Measurements from ENCODE around the gene ARRDC3. TPM values are rescaled to one million over a fixed set of nuclear protein-coding genes. Genes with fewer than 3 reads are reported as not detected.

ARRDC3 gene
- total and polyA plus RNA-seq, 2 of the 8 experiments (the other 6 are each of a cell fraction or from before 2014, with no cell fraction given): 2.9 to 5.7 TPM

GRCh38 chr5:91381774-91382359 is 1.2 kb downstream of the ARRDC3 start:
- no peaks in the 10 kb centered on the region for H3K79me1 ChIP-seq (ENCODE audit: low read depth, low read length)
- peak overlapping the region; percentile 89 for H3K27ac ChIP-seq (ENCODE audit: low read depth, low read length)
- no peak overlapping the region for H3K4ac ChIP-seq (replicated peaks; ENCODE audit: insufficient read length, low read depth, low read length)
- H3K14ac ChIP-seq (ENCODE audit: insufficient read length): no peak overlapping the region
- no peak overlapping the region for H2BK120ac ChIP-seq (replicated peaks; ENCODE audit: low read depth, low read length)
- H3K9me3 ChIP-seq (ENCODE audit: insufficient read depth in 2 of 2, low read depth in 1 of 2, low read length in 1 of 2): no peaks in the 10 kb centered on the region
- 3% methylated on average over 10 of the region's 10 CpGs; no CpG with 5 or more reads in 1 of the 2 experiments for WGBS, 2 experiments (ENCODE audit: extremely low coverage in 1 of 2, insufficient coverage in 1 of 2, insufficient read length in 1 of 2, insufficient replicate concordance in 2 of 2, low coverage in 1 of 2, low lambda C conversion rate in 2 of 2, missing lambda C conversion rate in 1 of 2)
- no peak overlapping the region for H3K18ac ChIP-seq (ENCODE audit: extremely low read depth, low read length)
- H3K4me3 ChIP-seq (ENCODE audit: extremely low read depth in 1 of 4, insufficient read depth in 2 of 4, low read depth in 3 of 4, low read length in 4 of 4): peak overlapping the region; percentile 85 to 94 (median 90)
- no peak overlapping the region for H3K56ac ChIP-seq (replicated peaks; ENCODE audit: insufficient read length, low read depth, low read length)
- no peak overlapping the region for H4K91ac ChIP-seq (replicated peaks; ENCODE audit: insufficient read length, low read length)
- peak overlapping the region; percentile 79 to 90 for H3K4me2 ChIP-seq (ENCODE audit: insufficient read depth in 1 of 2, low read depth in 2 of 2, low read length in 2 of 2)
- peaks cover 16% of the 10 kb centered on the region for H3K23me2 ChIP-seq (ENCODE audit: low read depth, low read length)
- H2BK12ac ChIP-seq (ENCODE audit: low read depth, low read length): no peak overlapping the region
- no peaks in the 10 kb centered on the region for H3K27me3 ChIP-seq (replicated peaks in 1 of 4; ENCODE audit: control insufficient read depth in 3 of 4, extremely low read depth in 1 of 4, insufficient read depth in 3 of 4, low read length in 3 of 4)
- peak; percentile 55 for FAIRE-seq
- peak overlapping the region; percentile 99 to 100 (median 100) for H3K9ac ChIP-seq (replicated peaks in 1 of 4; ENCODE audit: extremely low read depth in 1 of 4, low read depth in 3 of 4, low read length in 3 of 4)
- no peak overlapping the region for H2BK20ac ChIP-seq (ENCODE audit: low read length)
- peaks cover 0 to 15% of the 10 kb centered on the region in 2 experiments; a peak in 2 of 4 replicates for H3K79me2 ChIP-seq (ENCODE audit: control insufficient read depth in 1 of 2, insufficient read depth in 2 of 2, low read length in 2 of 2)
- H2BK15ac ChIP-seq (ENCODE audit: low read length): no peak overlapping the region
- ChIA-PET POLR2A (ENCODE audit: partially characterized antibody) (interaction anchor here (0.6 to 2.9 kb wide), 24 partner anchors 7 to 519 kb away, joined by 3 to 31 read pairs (median 7); no protein-coding TSS in a partner anchor), CTCF (ENCODE audit: partially characterized antibody) (interaction anchor here (1.5 to 6.2 kb wide), 4 partner anchors 99 to 450 kb away, joined by 3 to 144 read pairs (median 56); no protein-coding TSS in a partner anchor)
- DNase-seq (ENCODE audit: low read depth in 1 of 2, low spot score in 2 of 2): no peak
- H3K4me1 ChIP-seq (replicated peaks in 1 of 4; ENCODE audit: control insufficient read depth in 3 of 4, insufficient read depth in 4 of 4, low read length in 3 of 4): no peaks in the 10 kb centered on the region; a peak in 2 of 7 replicates
- H4K8ac ChIP-seq (ENCODE audit: extremely low read depth, insufficient read depth, low read length): no peak overlapping the region
- no peaks in the 10 kb centered on the region for H4K20me1 ChIP-seq (replicated peaks in 1 of 2; ENCODE audit: control insufficient read depth in 1 of 2, insufficient read depth in 2 of 2, low read length in 2 of 2)
- H3K23ac ChIP-seq (ENCODE audit: insufficient read length): no peak overlapping the region
- H2BK5ac ChIP-seq (ENCODE audit: low read depth, low read length): no peak overlapping the region; the same call in 1 of the 2 replicates
- no peaks in the 10 kb centered on the region; a peak in 1 of 8 replicates for H3K36me3 ChIP-seq (ENCODE audit: control insufficient read depth in 2 of 4, insufficient read depth in 4 of 4, low read length in 3 of 4)
- H2AK5ac ChIP-seq (ENCODE audit: low read depth, low read length): no peak overlapping the region
- no peak overlapping the region for H2AFZ ChIP-seq (ENCODE audit: low read length)
- H4K5ac ChIP-seq (ENCODE audit: insufficient read length, low read depth, low read length): peak overlapping the region; percentile 47
- TF ChIP-seq PHF8 (conservative IDR thresholded peaks at IDR 0.05; ENCODE audit: low read depth, low read length): 0 out of 2 replicates have a peak, but pooled peaks have one; percentile 32
- TF ChIP-seq USF2 (IDR thresholded peaks at IDR 0.05; ENCODE audit: low read length): peak; percentile 84
- TF ChIP-seq, protein P1, sequence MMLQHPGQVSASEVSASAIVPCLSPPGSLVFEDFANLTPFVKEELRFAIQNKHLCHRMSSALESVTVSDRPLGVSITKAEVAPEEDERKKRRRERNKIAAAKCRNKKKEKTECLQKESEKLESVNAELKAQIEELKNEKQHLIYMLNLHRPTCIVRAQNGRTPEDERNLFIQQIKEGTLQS (IDR thresholded peaks at IDR 0.05; ENCODE audit: insufficient read depth, low read depth, low read length): peak; percentile 33; the same call in 1 of the 2 replicates
- TF ChIP-seq SP1 (IDR thresholded peaks at IDR 0.05; ENCODE audit: low read depth, low read length): peak; percentile 29; the same call in 1 of the 2 replicates
- TF ChIP-seq EP300 (IDR thresholded peaks at IDR 0.05; ENCODE audit: borderline replicate concordance in 1 of 2, low read depth in 2 of 2, low read length in 2 of 2): no peak
- no peak for TF ChIP-seq KDM1A (IDR thresholded peaks at IDR 0.05; ENCODE audit: borderline replicate concordance, low read length)
- no peak for TF ChIP-seq SIRT6 (IDR thresholded peaks at IDR 0.05; ENCODE audit: low read length)
- TF ChIP-seq JUN (IDR thresholded peaks at IDR 0.05; ENCODE audit: low read depth, low read length): 0 out of 2 replicates have a peak, but pooled peaks have one; percentile 32
- no peak for TF ChIP-seq CBX8 (IDR thresholded peaks at IDR 0.05; ENCODE audit: borderline replicate concordance, low read depth, low read length)
- no peak for TF ChIP-seq BCL11A (IDR thresholded peaks at IDR 0.05; ENCODE audit: low read depth in 2 of 2, low read length in 2 of 2)
